ENCODE results near the gene LAMA3.

LAMA3 gene

GRCh38 chr18:23689031-23689615 is at the start of gene LAMA3:
Gene LAMA3 (plus strand): TSS chr18:23689453. CDS start chr18:23689684, 231 bp downstream.
- DNase-seq, result peak; percentile 10 to 14

GRCh38 chr18:23640052-23640451 is 49.2 kb upstream of the LAMA3 start:
- no peak for DNase-seq

GRCh38 chr18:23641143-23641720 is 48.0 kb upstream of the LAMA3 start:
- no peak for DNase-seq

DNA sequence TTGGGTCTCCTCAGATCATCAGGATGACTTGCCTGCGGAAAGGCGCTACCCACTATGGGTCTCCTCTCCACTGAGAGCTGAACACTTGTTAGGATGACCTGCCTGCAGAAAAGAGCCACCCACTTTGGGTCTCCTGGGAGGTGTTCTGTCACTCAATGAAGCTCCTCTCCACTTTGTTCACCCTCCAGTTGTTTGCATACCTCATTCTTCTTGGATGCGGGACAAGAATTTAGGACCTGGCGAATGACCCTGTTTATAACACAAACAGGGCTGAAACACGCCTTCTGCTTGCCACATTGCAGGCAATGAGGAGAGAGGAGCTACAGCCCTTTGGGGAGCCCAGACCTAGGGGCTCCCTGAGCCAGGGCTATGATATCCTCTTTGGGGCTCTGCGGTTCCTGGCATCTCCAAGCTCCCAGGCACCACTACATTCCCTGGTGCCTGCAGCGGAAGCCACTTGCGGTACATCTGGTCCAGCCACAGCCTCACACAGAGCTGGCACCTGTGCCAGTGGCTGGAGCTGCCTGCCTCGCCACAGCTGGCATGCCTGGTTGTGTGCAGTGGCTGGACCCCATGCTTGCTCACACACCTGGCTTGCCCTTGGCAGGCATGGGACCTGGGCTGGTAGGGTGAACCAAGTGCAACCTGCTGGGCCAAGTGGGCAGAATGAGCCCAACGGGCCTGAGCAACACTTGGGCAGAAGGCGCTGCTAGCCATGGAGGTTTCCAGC is 47.2 kb upstream of the LAMA3 start:
- no peak for DNase-seq

GRCh38 chr18:23643815-23644490 is 45.3 kb upstream of the LAMA3 start:
- no peak for DNase-seq

DNA sequence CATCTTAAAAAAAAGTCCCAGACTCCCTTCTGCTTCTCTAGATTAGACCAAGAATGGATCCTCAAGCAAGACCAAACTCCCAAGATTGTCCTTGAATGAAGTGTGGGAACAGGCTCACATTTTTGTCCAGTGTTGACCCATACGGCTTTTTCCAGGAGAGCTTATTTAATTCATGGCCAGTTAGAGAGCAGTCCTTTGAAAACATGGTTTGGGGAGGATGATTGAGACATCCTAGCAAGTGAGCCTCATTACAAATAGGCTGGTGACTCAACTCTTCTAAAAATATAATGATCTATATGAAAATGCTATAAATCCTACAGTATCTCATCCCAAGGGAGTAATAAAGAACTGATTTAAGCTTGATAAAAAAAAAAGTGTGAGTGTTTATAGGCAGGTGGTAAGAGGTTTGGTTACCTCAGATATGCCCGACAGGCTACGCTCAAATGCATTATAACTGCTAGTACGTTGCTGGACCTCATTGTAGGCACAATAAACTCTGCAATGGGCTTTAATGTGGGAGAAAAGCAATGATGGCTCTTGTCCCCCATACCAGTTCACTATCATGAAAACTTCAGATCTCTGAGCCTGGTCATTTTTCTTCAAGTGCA is 43.6 kb upstream of the LAMA3 start:
- no peak for DNase-seq

- no peak for DNase-seq
Observed at GRCh38 chr18:23646282-23646681, 43.0 kb upstream of the LAMA3 start.

- no peak for DNase-seq
Observed at GRCh38 chr18:23648456-23648855, 40.8 kb upstream of the LAMA3 start.

DNA sequence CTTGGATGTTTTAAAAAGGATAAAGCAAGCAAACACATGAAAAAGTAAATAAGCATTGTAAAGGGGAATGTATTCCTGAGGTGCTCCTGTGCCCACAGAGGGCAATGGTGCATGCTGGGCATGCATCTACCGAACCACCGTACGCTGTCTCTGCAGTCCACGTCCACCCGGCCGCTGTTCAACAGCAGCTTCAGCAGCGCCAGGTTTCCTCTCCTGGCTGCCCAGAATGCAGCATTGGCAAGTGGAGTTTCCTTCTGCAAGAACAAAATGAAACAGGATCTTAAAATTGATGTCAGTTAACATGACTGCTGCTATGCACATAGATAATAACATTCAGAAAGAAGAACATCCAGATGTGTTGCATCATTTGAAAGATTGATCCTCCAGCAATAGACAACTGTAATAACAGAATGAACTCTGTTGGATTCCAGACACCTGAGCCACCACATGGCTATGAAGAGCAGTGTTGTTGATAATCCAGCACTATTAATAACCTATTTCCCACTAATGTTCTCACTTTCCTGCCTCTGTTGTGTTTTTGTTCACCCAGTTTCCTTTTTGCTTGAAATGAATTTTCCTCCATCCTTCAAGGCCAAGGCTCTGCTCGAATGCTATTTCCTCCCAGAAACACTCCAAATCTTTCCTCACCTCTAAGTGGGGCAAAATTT is 40.2 kb upstream of the LAMA3 start:
- DNase-seq, result no peak

- no peak for DNase-seq
Observed at GRCh38 chr18:23650968-23651927, 38.0 kb upstream of the LAMA3 start.

GRCh38 chr18:23652232-23652631 is 37.0 kb upstream of the LAMA3 start:
- no peak for DNase-seq

DNA sequence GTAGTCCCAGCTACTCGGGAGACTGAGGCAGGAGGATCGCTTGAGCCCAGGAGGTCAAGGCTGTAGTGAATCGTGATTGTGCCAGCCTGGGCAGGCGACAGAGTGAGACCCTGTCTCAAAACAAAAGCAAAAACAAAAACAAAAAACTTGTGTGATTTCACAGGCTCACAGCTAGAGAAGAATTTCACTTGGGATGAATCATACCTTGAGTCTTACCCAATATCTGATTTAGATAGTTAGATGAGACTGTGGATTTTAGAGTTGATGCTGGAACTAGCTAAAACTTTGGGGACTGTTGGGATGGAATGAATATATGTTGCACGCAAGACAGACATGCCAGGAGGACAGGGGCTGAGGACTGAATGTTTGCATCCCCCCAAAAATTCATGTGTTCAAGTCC is 31.0 kb upstream of the LAMA3 start:
- no peak for DNase-seq

- no peak for DNase-seq
Observed at GRCh38 chr18:23661735-23662308, 27.4 kb upstream of the LAMA3 start.

GRCh38 chr18:23662309-23663263 is 26.7 kb upstream of the LAMA3 start, which contains the start of gene ANKRD29:
Gene ANKRD29 (minus strand): TSS chr18:23662911. CDS start chr18:23662730, 181 bp downstream.
- DNase-seq, result peak; percentile 38 to 39

DNA sequence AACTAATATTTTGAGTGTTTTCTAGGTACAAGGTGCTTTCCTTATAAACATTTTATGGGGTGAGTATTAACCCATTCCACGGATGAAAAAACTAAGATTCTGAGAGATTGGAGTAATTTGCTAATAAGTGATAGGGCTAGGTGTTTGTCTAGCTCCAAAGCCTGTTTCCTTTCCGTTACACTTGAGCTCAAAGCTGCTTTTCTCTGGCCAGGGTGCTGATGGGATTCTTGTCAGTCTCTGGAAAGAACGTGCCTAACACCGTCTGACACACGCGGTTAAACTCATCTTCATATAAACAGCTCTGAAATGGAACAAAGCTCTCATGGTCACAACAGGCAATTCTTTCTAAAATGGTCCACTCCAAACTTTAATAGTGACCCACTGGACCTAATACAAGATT is 24.6 kb upstream of the LAMA3 start:
- no peak for DNase-seq

- no peak for DNase-seq
Observed at GRCh38 chr18:23667114-23667513, 22.1 kb upstream of the LAMA3 start.

GRCh38 chr18:23668731-23669130 is 20.5 kb upstream of the LAMA3 start:
- DNase-seq, result no peak

- no peak for DNase-seq
Observed at GRCh38 chr18:23669202-23669766, 20.0 kb upstream of the LAMA3 start.

DNA sequence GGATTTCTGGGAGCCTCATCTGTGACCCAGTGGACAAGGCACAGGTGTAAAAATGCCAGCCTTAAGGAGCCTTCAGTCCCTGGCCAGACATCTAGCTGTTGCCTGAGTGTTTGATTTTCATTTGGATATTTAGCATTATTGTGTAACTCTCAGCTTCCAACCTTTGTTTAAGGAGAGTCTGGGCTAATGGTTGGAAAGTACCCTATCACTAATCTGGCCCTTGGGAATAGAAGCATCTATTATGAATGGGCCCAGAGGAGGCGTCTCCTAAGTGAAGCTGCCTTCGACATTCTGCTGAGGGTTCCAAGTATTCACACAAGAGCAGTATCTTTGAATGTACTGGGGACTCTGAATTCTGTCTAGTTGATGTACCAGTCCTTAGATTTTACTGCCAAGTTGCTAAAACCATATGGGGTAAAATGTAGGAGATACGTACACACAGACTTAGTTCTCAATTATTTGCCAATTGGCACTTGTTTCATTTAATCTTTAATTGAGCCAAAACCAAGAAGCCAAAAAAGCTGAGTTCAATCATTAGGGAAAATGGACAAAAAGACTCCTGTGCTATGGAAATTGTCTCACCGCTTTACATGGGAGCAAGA is 19.3 kb upstream of the LAMA3 start:
- DNase-seq, result no peak

Measured in activated CD4-positive, alpha-beta T cell treated with anti-CD3 and anti-CD28 coated beads for 4 hours (primary cell).